K562 (cell line): ENCODE results near the gene CRACR2B. TPM values are rescaled to one million over a fixed set of nuclear protein-coding genes. Genes with fewer than 3 reads are reported as not detected.

Experiments used
- ARID2 ChIP-seq: fragments of 450-650 bp; IDR thresholded peaks from 2 replicates; pipeline ENCODE4 v1.6.1; 2017; ENCODE audit warnings: antibody characterized with exemption, mild to moderate bottlenecking
- CBX8 ChIP-seq: fragments of 200-600 bp; sonication (generic); IDR thresholded peaks from 2 replicates; pipeline ENCODE4 v1.6.1; 2012; ENCODE audit warnings: borderline replicate concordance, mixed run types, low read depth, mild to moderate bottlenecking, moderate library complexity, mixed read lengths, low read length, control low read depth, inconsistent platforms; ENCODE audit not compliant: poor library complexity, severe bottlenecking; ENCODE audit errors: extremely low read depth
- CTCFL ChIP-seq: IDR thresholded peaks from 2 replicates; pipeline ENCODE4 v1.6.1; 2011; ENCODE audit warnings: borderline replicate concordance, low read depth, mild to moderate bottlenecking, moderate library complexity, low read length; ENCODE audit not compliant: insufficient read depth, poor library complexity, severe bottlenecking
- GATAD2B ChIP-seq: fragments of 450-650 bp; IDR thresholded peaks from 2 replicates; pipeline ENCODE4 v1.6.1; 2017; ENCODE audit warnings: mild to moderate bottlenecking, borderline replicate concordance
- NFXL1 ChIP-seq: fragments of 450-650 bp; formaldehyde crosslinking; IDR thresholded peaks from 2 replicates; pipeline ENCODE4 v1.4.0; 2021; ENCODE audit warnings: mild to moderate bottlenecking
- YY1 ChIP-seq, 3 experiments: IDR thresholded peaks; 2 replicates each; pipeline ENCODE4 v1.6.1; 2011; ENCODE audit warnings: low read length in 2 of 3, mild to moderate bottlenecking in 2 of 3, moderate library complexity in 2 of 3, borderline replicate concordance in 1 of 3, control low read depth in 1 of 3, low read depth in 1 of 3; ENCODE audit not compliant: insufficient read depth in 3 of 3, insufficient replicate concordance in 2 of 3, control insufficient read depth in 1 of 3, insufficient read length in 1 of 3; ENCODE audit errors: extremely low read depth in 1 of 3
- ZFP30 ChIP-seq: fragments of 250-450 bp; sonication (Bioruptor Pico); IDR thresholded peaks from 2 replicates; pipeline ENCODE4 v1.8.0; 2022; ENCODE audit warnings: moderate library complexity, mild to moderate bottlenecking, inconsistent platforms, borderline replicate concordance
- polyA plus RNA-seq, 8 experiments: library from polyadenylated mRNA; depleted of rRNA in 4 of 8; stranded (reverse) in 5 of 8; unstranded in 3 of 8; fragments of >200 nt; fragmentation: Nextera tagmentation in 2 of 8; fragmentation: Illumina TruSeq in 1 of 8; extraction: Ambion mirVana in 2 of 8; extraction: Trizol in 1 of 8; gene quantifications; 2 replicates each; pipeline versions ENCODE4 v1.2.1 to v1.2.3, GENCODE V29; 2011 to 2014; ENCODE audit warnings: inconsistent platforms in 1 of 8, missing spikeins in 1 of 8
- total RNA-seq, 7 experiments: library from RNA; depleted of rRNA in 6 of 7; stranded (reverse); fragments of >200 nt in 6 of 7; fragmentation: Illumina TruSeq in 2 of 7; extraction: Trizol in 2 of 7; gene quantifications; 2 replicates each; pipeline versions ENCODE4 v1.2.1 to v1.2.3, GENCODE V29; 2011 to 2021; ENCODE audit warnings: low replicate concordance in 1 of 7
- TF ChIP-seq, protein P1 (sequence below): sonication (generic); formaldehyde crosslinking; IDR thresholded peaks from 2 replicates; pipeline ENCODE4 v1.8.0; 2022; ENCODE audit warnings: mild to moderate bottlenecking, missing genetic modification reagents

The CRACR2B gene
- total and polyA plus RNA-seq, 9 of the 15 experiments (the other 6 are each of a cell fraction or from before 2014, with no cell fraction given): 0.10 to 51.0 (median 6.0) TPM

DNA sequence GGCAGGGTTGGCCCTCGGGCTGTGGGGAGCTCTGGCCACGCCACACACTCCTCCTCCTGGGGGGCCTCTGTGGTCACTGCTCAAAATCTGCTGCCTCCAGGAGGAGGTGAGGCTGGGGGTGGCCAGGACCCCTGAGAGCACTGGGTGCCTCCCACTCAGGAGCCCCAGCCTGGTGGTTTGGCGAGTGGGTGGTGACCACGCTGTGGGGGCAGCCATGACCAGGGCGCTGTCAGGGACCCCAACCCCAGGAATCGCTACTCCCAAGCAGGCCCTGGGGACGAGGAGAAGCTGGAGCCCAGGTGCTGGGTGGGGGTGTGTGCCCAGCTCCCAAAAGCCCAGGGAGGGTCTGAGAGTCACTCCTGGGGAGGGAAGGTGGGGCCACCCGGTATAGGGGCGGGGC is 45.1 kb downstream of the CRACR2B start (continued):
- TF ChIP-seq GATAD2B (no peak), CBX8 (no peak), CTCFL (no peak), YY1 (IDR thresholded peaks at IDR 0.05; ENCODE audit: borderline replicate concordance in 1 of 3, control insufficient read depth in 1 of 3, extremely low read depth in 1 of 3, insufficient read depth in 3 of 3, insufficient read length in 1 of 3, insufficient replicate concordance in 2 of 3, low read depth in 1 of 3, low read length in 2 of 3) (no peak), ARID2 (no peak), NFXL1 (CRISPR knock-in tag) (no peak), ZFP30 (CRISPR knock-in tag) (no peak)
- TF ChIP-seq, protein P1, sequence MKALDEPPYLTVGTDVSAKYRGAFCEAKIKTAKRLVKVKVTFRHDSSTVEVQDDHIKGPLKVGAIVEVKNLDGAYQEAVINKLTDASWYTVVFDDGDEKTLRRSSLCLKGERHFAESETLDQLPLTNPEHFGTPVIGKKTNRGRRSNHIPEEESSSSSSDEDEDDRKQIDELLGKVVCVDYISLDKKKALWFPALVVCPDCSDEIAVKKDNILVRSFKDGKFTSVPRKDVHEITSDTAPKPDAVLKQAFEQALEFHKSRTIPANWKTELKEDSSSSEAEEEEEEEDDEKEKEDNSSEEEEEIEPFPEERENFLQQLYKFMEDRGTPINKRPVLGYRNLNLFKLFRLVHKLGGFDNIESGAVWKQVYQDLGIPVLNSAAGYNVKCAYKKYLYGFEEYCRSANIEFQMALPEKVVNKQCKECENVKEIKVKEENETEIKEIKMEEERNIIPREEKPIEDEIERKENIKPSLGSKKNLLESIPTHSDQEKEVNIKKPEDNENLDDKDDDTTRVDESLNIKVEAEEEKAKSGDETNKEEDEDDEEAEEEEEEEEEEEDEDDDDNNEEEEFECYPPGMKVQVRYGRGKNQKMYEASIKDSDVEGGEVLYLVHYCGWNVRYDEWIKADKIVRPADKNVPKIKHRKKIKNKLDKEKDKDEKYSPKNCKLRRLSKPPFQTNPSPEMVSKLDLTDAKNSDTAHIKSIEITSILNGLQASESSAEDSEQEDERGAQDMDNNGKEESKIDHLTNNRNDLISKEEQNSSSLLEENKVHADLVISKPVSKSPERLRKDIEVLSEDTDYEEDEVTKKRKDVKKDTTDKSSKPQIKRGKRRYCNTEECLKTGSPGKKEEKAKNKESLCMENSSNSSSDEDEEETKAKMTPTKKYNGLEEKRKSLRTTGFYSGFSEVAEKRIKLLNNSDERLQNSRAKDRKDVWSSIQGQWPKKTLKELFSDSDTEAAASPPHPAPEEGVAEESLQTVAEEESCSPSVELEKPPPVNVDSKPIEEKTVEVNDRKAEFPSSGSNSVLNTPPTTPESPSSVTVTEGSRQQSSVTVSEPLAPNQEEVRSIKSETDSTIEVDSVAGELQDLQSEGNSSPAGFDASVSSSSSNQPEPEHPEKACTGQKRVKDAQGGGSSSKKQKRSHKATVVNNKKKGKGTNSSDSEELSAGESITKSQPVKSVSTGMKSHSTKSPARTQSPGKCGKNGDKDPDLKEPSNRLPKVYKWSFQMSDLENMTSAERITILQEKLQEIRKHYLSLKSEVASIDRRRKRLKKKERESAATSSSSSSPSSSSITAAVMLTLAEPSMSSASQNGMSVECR (CRISPR knock-in tag): no peak
